ENCODE measurements around the gene TNS4. TPM values are rescaled to one million over a fixed set of nuclear protein-coding genes. Genes with fewer than 3 reads are reported as not detected.

Gene TNS4
- total RNA-seq, 2 experiments from 2014 or later: 0.22 to 0.97 TPM

DNA sequence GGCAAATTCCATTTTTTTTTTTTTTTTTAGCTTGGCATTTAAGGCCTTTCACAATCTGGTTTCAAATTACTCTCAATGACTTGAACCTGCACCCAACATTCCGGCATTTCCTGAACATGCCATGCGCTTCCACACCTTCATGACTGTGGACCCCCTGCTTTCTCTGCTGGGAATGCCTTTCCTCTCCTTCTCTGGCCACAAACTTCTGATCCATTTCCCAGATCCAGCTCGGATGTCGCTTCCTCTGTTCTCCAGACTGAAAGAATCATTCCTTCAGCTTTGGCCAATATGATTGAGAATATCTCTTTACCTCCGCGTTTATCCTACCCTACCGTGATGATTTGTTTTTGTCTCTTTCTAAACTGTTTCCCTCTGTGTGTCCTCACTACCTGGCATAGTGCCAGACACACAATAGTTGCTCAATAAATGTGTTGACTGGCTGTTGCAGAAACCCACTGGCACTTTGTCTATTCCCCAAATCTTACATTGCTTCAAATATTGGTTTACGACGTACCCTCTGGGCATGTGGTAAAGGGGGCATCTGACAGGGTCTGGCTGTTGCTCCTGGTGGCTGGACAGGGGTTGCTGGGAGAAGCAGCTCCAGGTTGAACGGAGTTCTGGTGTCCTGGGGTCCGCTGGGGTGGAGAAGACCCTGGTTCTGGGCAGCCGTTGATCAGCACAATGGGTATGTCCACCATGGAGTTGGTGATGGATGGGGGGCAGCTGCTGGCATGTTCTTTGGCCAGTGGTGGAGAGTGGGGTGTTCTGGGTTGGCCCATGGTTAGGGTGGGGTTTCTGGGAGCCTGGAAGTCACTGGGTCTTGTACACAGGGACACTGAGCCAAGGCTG lies 14.7 kb downstream of the TNS4 start:
- no TSS peak for BruUV-seq (replicated peaks)
- CTCF ChIA-PET (ENCODE audit: unreplicated experiment): no interaction called here

GRCh38 chr17:40485851-40486521 lies 15.4 kb downstream of the TNS4 start:
- Histone ChIP-seq H3K4me3 (ENCODE audit: low read depth, low read length, poor library complexity, severe bottlenecking) (no peak overlapping the region), H3K9me3 (ENCODE audit: low read length) (no peaks in the 10 kb centered on the region), H3K4me1 (ENCODE audit: insufficient read depth, low read length, poor library complexity, severe bottlenecking) (peaks cover 26% of the 10 kb centered on the region), H3K9me2 (ENCODE audit: insufficient read depth, low read length) (no peaks in the 10 kb centered on the region), H3K79me2 (ENCODE audit: insufficient read depth, low read depth, low read length) (no peaks in the 10 kb centered on the region), H3K27ac (ENCODE audit: low read depth, low read length, poor library complexity, severe bottlenecking) (no peak overlapping the region), H3K4me2 (ENCODE audit: low read length) (no peak overlapping the region), H3K36me3 (ENCODE audit: insufficient read depth, low read length) (no peaks in the 10 kb centered on the region), H4K20me1 (ENCODE audit: insufficient read depth, low read length) (no peaks in the 10 kb centered on the region), H2AFZ (ENCODE audit: low read length) (no peak overlapping the region)
- TF ChIP-seq EZH2phosphoT487 (IDR thresholded peaks at IDR 0.05; ENCODE audit: borderline replicate concordance, low read depth, low read length) (no peak), CTCF (conservative IDR thresholded peaks at IDR 0.05; ENCODE audit: low read length) (no peak)
- BruUV-seq (replicated peaks): no TSS peak
- DNase-seq (ENCODE audit: low spot score): no peak
- POLR2A ChIA-PET: no interaction called here
- intact Hi-C loops (cut with micrococcal nuclease; ENCODE audit: unreplicated experiment): no loop called here
- CTCF ChIA-PET (ENCODE audit: unreplicated experiment): no interaction called here

More for the DNA sequence above, 14.7 kb downstream of the TNS4 start:
- no peak for DNase-seq (ENCODE audit: low spot score)
- TF ChIP-seq CTCF (conservative IDR thresholded peaks at IDR 0.05; ENCODE audit: low read length): no peak
- no peak for TF ChIP-seq EZH2phosphoT487 (IDR thresholded peaks at IDR 0.05; ENCODE audit: borderline replicate concordance, low read depth, low read length)
- Histone ChIP-seq H3K4me2 (ENCODE audit: low read length) (no peak overlapping the region), H3K9me2 (ENCODE audit: insufficient read depth, low read length) (no peaks in the 10 kb centered on the region), H4K20me1 (ENCODE audit: insufficient read depth, low read length) (no peaks in the 10 kb centered on the region), H3K79me2 (ENCODE audit: insufficient read depth, low read depth, low read length) (no peaks in the 10 kb centered on the region), H3K4me3 (ENCODE audit: low read depth, low read length, poor library complexity, severe bottlenecking) (no peak overlapping the region), H3K4me1 (ENCODE audit: insufficient read depth, low read length, poor library complexity, severe bottlenecking) (peaks cover 26% of the 10 kb centered on the region), H2AFZ (ENCODE audit: low read length) (no peak overlapping the region), H3K27ac (ENCODE audit: low read depth, low read length, poor library complexity, severe bottlenecking) (no peak overlapping the region), H3K9me3 (ENCODE audit: low read length) (no peaks in the 10 kb centered on the region), H3K36me3 (ENCODE audit: insufficient read depth, low read length) (no peaks in the 10 kb centered on the region)
- intact Hi-C loops (cut with micrococcal nuclease; ENCODE audit: unreplicated experiment): no loop called here
- POLR2A ChIA-PET: no interaction called here
